NCI-H1436 treated with DMSO at 0.1 percent for 48 hours (cell line): ENCODE data around the gene SEC31A.
A peak's percentile ranks its signal among the peaks of the same experiment; 100 is the strongest.
"Not testable (repeated sequence)": the region's sequence is repeated elsewhere in the genome, so short reads cannot be mapped to it uniquely, and the experiment has no call there.

Experiments used
- DNase-seq: peaks from one replicate; lab custom pipeline; 2025; lab: John Stamatoyannopoulos, UW

SEC31A gene

DNA sequence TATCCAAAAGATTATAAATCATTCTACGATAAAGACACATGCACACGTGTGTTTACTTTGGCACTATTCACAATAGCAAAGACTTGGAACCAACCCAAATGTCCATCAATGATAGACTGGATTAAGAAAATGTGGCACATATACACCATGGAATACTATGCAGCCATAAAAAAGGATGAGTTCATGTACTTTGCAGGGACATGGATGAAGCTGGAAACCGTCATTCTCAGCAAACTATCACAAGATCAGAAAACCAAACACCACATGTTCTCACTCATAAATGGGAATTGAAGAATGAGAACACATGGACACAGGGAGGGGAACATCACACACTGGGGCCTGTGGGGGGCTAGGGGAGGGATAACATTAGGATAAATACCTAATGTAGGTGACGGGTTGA is 57.9 kb downstream of the SEC31A start:
- not testable (repeated sequence) for DNase-seq

- DNase-seq = no peak
Measured at GRCh38 chr4:82825425-82825824, 65.5 kb downstream of the SEC31A start.

- DNase-seq = no peak
Measured at GRCh38 chr4:82823062-82823461, 67.9 kb downstream of the SEC31A start.

GRCh38 chr4:82820689-82821088 is 70.3 kb downstream of the SEC31A start:
- no peak for DNase-seq

GRCh38 chr4:82818664-82819662 is 72.0 kb downstream of the SEC31A start:
- no peak for DNase-seq

- DNase-seq = not testable (repeated sequence)
Measured at GRCh38 chr4:82816874-82817273, 74.1 kb downstream of the SEC31A start.

DNA sequence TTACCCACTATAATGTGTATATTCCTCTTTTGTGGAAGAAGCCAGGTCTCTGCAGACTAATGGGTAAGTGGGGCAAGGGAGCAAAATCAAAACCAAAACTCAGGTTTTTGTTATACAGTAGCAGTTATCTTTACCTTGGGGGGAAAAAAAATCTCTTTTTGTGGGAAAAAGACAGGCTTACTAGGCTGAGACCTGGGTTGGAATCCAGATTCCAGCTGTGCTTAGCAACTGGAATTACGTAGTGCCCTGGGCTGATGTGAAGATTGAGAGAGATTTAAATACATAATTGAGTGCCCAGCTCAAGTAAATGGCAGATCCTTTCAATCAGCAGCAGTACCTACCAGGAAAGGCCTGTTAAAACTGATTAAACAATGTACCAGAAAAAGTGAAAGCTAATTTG is 76.9 kb downstream of the SEC31A start:
- no peak for DNase-seq

- DNase-seq = no peak
Measured at GRCh38 chr4:82811838-82812341, 79.1 kb downstream of the SEC31A start.

DNA sequence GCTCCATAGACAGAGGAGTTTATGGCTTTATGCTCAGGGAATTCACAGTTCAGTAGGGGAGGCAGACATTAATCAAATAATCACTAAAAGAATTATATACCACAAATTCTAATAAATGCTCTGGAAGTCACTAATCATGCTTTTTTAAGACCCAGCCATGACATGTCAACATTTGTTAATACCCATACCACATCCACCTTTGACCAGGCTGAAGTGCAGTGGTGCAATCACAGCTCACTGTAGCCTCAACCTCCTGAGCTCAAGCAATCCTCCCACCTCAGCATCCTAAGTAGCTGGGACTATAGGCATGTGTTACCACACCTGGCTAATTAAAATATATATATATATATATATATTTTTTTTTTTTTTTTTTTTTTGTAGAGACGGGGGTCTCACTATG is 79.6 kb downstream of the SEC31A start:
- no peak for DNase-seq

DNA sequence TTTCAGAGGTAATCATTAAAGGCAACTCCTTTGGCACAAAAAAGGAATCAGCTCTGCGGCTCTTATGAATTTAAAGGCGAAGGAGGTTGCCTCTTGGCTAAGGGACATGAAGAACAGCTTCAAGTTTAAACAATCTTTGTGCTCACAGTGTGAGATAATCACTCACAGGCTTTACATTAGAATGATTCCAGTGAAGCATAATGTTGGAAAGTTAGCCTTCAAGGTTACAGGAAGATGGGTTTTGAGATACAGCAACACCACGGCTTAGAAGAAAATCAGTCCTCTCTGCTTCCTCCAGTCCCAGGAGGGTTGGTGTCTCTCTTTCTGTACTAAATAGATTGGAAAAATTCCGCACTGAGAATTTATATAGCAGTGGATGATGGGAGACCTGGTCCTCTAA is 80.8 kb downstream of the SEC31A start:
- DNase-seq = no peak

DNA sequence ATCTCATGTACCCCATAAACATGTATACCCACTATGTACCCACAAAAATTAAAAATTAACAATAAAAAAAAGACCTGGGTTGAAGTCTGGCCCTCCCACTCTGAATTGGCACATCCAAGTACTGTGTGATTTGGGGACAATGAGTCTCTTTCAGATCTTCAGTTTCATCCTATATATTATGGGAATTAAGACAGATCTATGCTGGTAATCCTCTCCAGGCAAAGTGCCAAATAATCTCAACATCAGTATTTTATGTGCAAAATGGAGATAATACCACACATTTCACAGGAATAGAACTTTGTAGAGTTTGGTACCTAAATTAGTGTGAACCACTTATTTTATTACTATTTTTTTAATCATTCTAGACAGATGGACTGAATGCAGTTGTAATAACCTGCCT is 81.3 kb downstream of the SEC31A start:
- no peak for DNase-seq

- no peak for DNase-seq
Measured at GRCh38 chr4:82803746-82804145, 87.2 kb downstream of the SEC31A start.

DNA sequence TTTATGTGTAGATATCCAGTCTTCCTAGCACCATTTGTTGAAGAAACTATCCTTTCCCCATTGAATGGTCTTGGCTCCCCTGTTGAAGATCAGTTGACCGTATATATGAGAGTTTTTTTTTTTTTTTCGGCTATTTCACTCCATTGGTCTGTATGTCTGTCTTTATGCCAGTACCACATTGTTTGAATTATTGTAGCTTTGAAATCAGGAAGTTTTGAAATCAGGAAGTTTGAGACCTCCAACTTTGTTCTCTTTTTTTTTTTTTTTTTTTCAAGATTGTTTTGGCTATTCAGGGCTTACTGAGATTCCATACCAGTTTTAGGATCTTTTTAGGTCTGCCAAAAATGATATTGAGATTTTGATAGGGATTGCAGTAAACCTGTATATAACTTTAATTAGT is 88.0 kb downstream of the SEC31A start:
- no peak for DNase-seq

- DNase-seq = no peak
Measured at GRCh38 chr4:82801910-82802521, 88.9 kb downstream of the SEC31A start.

DNA sequence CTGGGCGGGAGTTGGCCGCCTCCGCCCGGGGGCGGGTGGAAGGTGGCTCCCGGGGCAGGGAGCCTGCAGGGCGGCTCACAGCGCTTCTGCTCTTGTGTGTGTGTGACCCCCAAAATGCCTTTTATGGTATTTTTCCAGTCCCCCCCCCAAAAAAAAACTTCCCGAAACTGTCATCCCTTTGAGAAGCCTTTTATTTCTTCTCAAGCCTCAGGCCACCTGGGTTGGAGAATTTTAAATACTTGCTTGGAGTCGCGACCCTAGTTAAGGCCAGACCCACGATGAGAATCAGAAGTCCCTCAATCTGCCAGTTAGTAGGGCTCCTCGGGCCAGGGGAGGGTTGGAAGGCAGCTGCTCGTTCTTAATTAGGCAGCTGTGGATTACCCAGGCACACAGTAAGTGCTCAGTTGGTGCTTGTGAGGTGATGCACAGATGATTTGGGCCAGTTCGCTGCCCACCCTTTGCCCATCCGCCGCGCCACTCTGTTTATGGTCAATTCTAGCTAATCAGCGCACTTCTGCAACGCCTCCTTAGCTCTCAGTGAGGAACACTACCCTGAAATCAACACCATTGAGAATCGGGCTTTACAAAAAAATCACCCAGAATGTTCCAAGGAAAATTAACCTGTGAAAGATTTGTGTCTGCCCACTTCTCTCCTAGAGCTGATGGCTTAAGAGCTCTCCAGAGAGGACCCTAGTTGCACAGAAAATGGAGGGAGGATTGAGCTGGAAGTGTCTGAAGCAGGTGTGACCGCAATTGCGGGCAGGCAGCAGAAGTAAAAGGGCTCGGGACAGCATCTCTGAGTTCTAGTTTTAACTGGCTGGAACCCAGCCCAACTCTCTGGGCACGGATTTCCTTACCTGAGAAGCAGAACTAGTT is 91.7 kb downstream of the SEC31A start:
- peak; percentile 14 for DNase-seq

GRCh38 chr4:82798168-82799005 is 92.6 kb downstream of the SEC31A start, which contains the start of gene SCD5:
Gene SCD5 (minus strand): TSS chr4:82798796. CDS start chr4:82798537, 259 bp downstream.
- peak; percentile 69 for DNase-seq

- no peak for DNase-seq
Measured at GRCh38 chr4:82797405-82798111, 93.4 kb downstream of the SEC31A start.

DNA sequence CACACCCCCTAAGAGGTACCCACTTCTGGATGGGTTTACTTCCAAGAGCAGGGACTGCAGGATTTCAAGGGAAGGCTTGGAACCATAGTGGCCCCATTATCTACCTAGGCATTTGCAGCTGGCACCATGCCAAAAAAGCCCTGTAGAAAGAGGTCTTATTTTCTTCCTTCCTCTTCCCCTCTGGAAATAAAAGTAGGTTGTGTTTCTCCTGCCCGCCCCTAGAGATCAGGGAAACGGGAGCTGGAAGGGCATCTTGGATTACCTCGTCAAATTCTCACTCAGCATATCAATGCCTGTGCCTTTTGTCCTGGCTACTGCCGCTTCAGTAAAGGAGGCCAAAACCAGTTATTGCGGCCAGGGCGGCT is 93.9 kb downstream of the SEC31A start:
- DNase-seq = no peak

DNA sequence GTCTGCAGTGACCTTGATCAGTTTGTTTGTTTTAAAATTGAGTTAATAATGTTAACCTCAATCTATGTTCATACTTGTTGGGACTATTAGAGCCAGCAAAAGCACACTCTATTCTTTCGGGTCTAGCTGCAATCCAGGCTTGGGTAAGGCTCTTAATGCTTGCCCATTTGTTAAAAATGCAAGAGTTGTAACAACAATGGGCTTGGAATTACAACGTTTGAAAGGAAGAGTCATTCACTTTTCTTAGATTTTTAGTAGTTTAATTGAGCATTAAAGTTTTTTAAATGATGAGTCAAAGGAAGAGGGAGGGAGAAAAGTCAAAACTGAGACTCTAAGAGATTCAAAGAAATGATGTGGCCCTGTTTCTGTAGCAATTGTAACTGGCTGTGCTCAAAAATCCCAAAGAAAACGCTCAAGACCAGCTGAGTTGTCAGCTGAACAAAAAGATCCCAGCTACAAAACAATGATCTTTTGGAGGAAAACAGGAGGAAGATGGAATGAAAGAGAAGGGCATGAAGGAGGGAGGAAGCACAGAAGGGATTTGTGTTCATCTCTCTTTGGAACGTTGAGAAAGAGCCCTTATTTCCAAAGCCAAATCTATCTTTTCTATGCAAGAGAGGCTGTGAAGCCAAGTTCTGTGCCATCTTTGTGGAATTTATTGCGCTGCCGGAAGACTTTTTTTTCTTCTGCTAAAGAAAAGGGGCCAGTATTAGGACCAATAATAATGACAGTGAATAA is 97.9 kb downstream of the SEC31A start:
- no peak for DNase-seq

DNA sequence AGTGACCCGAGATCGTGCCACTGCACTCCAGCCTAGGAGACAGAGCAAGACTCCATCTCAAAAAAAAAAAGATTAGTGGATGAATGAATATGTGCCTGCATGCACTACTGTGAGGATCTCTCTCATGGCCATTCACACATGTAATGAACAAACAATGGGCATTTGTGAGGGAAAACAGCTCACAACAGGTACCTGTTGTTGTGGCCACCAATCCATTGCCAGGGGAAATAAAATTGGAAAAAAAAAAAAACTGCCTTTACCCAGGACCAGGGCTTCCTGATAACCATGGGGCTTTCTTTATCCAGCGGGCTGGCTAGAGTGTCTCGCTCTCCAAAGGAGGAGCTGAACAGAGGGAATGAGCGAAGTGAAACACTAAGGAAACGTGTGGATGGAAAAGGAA is 99.8 kb downstream of the SEC31A start:
- DNase-seq = no peak
